GM10248 (cell line): Measurements from ENCODE around the gene GALNT8.

ENCODE experiments used
- CTCF ChIA-PET: fragments of 300-600 bp; sonication (Branson Sonifier 250); formaldehyde crosslinking; extraction: SDS; loops from one replicate; lab custom pipeline; 2021; ENCODE audit warnings: antibody characterized with exemption; lab: Yijun Ruan, JAX
- POLR2A ChIA-PET: fragments of 350-650 bp; sonication (Branson Sonifier 250); formaldehyde crosslinking; extraction: SDS; loops from one replicate; lab custom pipeline; 2020; ENCODE audit warnings: antibody characterized with exemption; lab: Yijun Ruan, JAX
- DNase-seq: peaks from one replicate; pipeline ENCODE4 v3.0.0; 2012; ENCODE audit errors: extremely low spot score
- TF ChIP-seq, protein P1 (sequence below): IDR thresholded peaks from 2 replicates; pipeline ENCODE4 v1.5.1; 2012; ENCODE audit warnings: mild to moderate bottlenecking, low read depth; ENCODE audit errors: extremely low read depth, missing control alignments, control extremely low read depth

GALNT8 gene, protein sequence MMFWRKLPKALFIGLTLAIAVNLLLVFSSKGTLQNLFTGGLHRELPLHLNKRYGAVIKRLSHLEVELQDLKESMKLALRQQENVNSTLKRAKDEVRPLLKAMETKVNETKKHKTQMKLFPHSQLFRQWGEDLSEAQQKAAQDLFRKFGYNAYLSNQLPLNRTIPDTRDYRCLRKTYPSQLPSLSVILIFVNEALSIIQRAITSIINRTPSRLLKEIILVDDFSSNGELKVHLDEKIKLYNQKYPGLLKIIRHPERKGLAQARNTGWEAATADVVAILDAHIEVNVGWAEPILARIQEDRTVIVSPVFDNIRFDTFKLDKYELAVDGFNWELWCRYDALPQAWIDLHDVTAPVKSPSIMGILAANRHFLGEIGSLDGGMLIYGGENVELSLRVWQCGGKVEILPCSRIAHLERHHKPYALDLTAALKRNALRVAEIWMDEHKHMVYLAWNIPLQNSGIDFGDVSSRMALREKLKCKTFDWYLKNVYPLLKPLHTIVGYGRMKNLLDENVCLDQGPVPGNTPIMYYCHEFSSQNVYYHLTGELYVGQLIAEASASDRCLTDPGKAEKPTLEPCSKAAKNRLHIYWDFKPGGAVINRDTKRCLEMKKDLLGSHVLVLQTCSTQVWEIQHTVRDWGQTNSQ

DNA sequence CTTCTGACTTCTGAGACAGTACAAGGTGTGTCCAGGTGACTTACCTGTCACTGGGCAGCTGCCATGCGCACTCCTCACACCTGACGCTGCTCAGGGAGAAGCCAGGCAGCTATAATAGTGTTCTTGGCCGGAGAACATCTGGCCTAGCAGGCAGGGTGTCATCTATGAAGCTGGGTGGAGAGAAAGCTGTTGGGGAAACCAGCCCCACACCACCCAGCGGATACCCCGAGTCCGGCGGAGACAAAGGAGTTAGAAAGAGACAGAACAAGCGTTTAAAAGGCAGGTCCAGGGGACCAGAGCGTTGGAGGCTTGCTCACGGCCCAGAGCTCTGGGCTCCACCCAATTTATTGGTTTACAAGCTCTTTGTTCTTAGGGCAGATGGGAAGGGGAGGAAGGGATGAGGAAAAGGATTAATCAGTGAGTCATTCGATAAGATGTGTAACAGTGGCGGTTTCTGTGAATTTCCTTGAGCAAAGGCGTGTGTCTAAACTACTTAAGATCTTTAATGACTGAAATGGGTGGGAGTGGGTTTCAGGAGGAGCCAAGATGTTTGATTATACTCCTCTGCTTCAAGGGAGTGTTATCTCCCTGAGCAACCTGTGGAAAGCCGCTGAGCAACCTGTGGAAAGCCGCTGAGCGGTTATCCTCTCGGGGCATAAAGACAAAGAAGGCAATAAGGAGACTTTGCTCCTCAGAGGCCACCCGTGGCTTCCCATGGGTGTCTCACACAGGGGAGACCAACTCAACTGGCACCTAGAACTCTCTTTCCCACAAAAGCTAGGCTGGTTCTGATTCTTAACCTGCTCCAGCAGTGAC lies at the start of gene GALNT8:
GALNT8 (plus strand) TSS at position 580 of the 816 bp plus-strand sequence. CDS start 278 bp downstream, outside the sequence.
- POLR2A ChIA-PET: no interaction called here
- CTCF ChIA-PET: no interaction called here
- TF ChIP-seq, protein P1, sequence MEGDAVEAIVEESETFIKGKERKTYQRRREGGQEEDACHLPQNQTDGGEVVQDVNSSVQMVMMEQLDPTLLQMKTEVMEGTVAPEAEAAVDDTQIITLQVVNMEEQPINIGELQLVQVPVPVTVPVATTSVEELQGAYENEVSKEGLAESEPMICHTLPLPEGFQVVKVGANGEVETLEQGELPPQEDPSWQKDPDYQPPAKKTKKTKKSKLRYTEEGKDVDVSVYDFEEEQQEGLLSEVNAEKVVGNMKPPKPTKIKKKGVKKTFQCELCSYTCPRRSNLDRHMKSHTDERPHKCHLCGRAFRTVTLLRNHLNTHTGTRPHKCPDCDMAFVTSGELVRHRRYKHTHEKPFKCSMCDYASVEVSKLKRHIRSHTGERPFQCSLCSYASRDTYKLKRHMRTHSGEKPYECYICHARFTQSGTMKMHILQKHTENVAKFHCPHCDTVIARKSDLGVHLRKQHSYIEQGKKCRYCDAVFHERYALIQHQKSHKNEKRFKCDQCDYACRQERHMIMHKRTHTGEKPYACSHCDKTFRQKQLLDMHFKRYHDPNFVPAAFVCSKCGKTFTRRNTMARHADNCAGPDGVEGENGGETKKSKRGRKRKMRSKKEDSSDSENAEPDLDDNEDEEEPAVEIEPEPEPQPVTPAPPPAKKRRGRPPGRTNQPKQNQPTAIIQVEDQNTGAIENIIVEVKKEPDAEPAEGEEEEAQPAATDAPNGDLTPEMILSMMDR: no peak
- no peak for DNase-seq

DNA sequence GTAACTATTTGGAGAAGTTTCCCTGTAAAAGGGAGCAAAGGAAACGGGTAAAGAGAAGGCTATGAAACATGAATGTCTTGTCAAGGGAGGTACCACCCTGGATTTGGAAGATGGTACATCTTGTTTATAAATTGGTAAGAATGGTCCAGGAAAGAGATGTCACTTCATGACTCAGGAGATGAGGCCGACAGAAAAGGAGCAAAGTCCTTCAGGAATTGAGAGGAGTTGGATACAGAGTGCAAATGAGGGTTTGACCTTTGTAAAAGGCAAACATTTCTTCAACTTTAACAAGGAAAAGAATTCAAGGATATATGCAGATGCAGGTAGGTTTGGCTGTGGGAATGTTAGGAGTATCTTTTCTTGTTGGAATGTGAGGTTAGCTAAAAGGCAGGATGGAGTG lies 40.5 kb upstream of the GALNT8 start:
- TF ChIP-seq, protein P1: no peak
- POLR2A ChIA-PET: no interaction called here
- CTCF ChIA-PET: interaction anchor here (0.9 kb wide), 1 partner anchor 23 kb away, joined by 3 read pairs; no protein-coding TSS in a partner anchor
- no peak for DNase-seq

DNA sequence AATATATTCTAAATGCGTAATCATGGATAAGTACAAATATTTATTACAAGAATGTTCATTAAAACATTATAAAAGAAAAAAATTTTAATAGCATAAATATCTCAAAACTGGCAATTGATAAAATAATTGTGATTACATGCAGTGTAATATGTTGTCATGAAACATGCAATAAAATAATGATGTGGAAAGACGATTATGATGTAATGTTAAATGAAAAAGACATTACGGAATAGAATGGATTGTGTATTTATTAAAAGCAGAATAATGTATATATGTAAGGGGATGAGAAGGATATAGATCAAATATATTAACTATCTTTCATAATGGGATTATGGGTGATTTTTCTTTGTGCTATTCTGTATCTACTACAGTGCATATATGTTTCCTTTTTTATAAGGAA lies 38.5 kb upstream of the GALNT8 start:
- no peak for DNase-seq
- TF ChIP-seq, protein P1: no peak
- ChIA-PET CTCF (no interaction called here), POLR2A (no interaction called here)

DNA sequence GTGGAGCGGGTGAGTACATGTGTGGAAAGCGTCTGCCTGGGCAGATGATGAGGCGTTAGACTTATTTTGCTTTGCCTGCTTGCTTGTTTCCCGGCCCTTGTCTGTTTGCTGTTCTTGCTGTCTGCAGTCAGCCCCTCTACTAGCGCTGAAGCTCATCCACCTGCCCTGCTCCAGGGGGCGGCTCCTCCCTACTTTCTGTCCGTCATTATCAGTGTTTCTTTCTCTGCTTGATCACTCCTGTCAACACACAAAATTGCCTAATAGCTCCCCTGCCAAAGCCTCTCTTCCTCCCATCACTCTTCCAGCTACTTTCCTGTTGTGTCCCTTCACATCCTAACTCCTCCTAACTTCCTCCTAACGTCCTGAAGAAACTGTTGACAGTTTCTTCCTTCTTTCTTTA lies 34.9 kb upstream of the GALNT8 start:
- CTCF ChIA-PET: no interaction called here
- DNase-seq: no peak
- TF ChIP-seq, protein P1: no peak
- POLR2A ChIA-PET: no interaction called here

DNA sequence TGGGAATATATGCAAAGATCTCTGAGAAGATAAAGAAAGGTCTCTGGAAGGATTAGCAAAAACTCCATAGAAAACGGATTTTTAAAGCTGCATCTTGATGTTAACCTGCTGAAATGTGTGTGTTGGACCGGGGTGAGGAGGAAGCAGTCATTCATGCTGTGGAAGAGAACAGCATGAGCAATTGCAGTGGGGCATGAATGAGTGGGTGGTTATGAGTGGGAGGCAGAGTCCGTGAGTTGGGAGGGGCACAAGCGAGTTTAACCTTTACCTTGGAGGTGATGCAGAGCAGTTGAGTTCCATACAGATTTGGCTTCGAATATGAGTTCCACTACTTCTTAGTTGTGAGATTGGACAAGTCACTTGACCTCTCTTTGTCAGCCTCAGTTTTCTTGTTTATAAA lies 29.4 kb upstream of the GALNT8 start:
- POLR2A ChIA-PET: no interaction called here
- CTCF ChIA-PET: no interaction called here

More for the DNA sequence above, 29.4 kb upstream of the GALNT8 start:
- TF ChIP-seq, protein P1: no peak
- no peak for DNase-seq
